GM06990 (cell line): ENCODE results near the gene WASF1.

ENCODE experiments used
- DNase-seq: peaks from one replicate; pipeline ENCODE4 v3.0.0-alpha.2; 2011; ENCODE audit not compliant: insufficient read length; ENCODE audit errors: extremely low read depth
- H3K27me3 ChIP-seq: replicated peaks from 2 replicates; pipeline ENCODE4 v1.6.0; 2011; ENCODE audit warnings: low read length; ENCODE audit not compliant: control insufficient read depth, insufficient read depth
- H3K36me3 ChIP-seq: 2 replicates; pipeline ENCODE4 v1.5.1; 2011; ENCODE audit warnings: low read length; ENCODE audit not compliant: control insufficient read depth, insufficient read depth
- H3K4me3 ChIP-seq: replicated peaks from 2 replicates; pipeline ENCODE4 v1.5.1; 2011; ENCODE audit warnings: low read depth, mild to moderate bottlenecking, control low read depth, low read length
- TF ChIP-seq, protein P1 (sequence below): IDR thresholded peaks from 2 replicates; pipeline ENCODE4 v1.5.1; 2011; ENCODE audit warnings: low read length, control low read depth, mild to moderate bottlenecking, inconsistent platforms; ENCODE audit not compliant: insufficient read depth, poor library complexity, severe bottlenecking

Gene WASF1

GRCh38 chr6:110050440-110050813, 129.0 kb downstream of the WASF1 start:
- H3K27me3 ChIP-seq: no peaks in the 10 kb centered on the region; the same call in 1 of the 2 replicates
- no peak overlapping the region for H3K4me3 ChIP-seq
- TF ChIP-seq, protein P1, sequence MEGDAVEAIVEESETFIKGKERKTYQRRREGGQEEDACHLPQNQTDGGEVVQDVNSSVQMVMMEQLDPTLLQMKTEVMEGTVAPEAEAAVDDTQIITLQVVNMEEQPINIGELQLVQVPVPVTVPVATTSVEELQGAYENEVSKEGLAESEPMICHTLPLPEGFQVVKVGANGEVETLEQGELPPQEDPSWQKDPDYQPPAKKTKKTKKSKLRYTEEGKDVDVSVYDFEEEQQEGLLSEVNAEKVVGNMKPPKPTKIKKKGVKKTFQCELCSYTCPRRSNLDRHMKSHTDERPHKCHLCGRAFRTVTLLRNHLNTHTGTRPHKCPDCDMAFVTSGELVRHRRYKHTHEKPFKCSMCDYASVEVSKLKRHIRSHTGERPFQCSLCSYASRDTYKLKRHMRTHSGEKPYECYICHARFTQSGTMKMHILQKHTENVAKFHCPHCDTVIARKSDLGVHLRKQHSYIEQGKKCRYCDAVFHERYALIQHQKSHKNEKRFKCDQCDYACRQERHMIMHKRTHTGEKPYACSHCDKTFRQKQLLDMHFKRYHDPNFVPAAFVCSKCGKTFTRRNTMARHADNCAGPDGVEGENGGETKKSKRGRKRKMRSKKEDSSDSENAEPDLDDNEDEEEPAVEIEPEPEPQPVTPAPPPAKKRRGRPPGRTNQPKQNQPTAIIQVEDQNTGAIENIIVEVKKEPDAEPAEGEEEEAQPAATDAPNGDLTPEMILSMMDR: no peak
- H3K36me3 ChIP-seq: no peaks in the 10 kb centered on the region
- DNase-seq: no peak
